ENCODE data around the gene C2CD4D. TPM values are rescaled to one million over a fixed set of nuclear protein-coding genes. Genes with fewer than 3 reads are reported as not detected.
A peak's percentile ranks its signal among the peaks of the same experiment; 100 is the strongest.
"Not testable (repeated sequence)": the region's sequence is repeated elsewhere in the genome, so short reads cannot be mapped to it uniquely, and the experiment has no call there.

C2CD4D gene
- total RNA-seq, result not detected in 2 replicates

- DNase-seq (ENCODE audit: low read depth), result no peak
These were observed at the start of gene C2CD4D for GRCh38 chr1:151839457-151840403. Gene C2CD4D (minus strand): TSS chr1:151839820. CDS start chr1:151838989, 831 bp downstream.

GRCh38 chr1:151888972-151889570 lies 49.5 kb upstream of the C2CD4D start:
- no peak for DNase-seq (ENCODE audit: low read depth)

GRCh38 chr1:151887028-151887427 lies 47.4 kb upstream of the C2CD4D start:
- peak; percentile 81 for DNase-seq (ENCODE audit: low read depth)

GRCh38 chr1:151885479-151885878 lies 45.9 kb upstream of the C2CD4D start:
- peak; percentile 27 for DNase-seq (ENCODE audit: low read depth)

GRCh38 chr1:151884879-151885278 lies 45.3 kb upstream of the C2CD4D start:
- DNase-seq (ENCODE audit: low read depth), result not testable (repeated sequence)

- DNase-seq (ENCODE audit: low read depth), result not testable (repeated sequence)
These were observed 44.8 kb upstream of the C2CD4D start for GRCh38 chr1:151884445-151884844.

GRCh38 chr1:151883898-151884297 lies 44.3 kb upstream of the C2CD4D start:
- DNase-seq (ENCODE audit: low read depth), result not testable (repeated sequence)

- not testable (repeated sequence) for DNase-seq (ENCODE audit: low read depth)
These were observed 43.3 kb upstream of the C2CD4D start for GRCh38 chr1:151882918-151883317.

- no peak for DNase-seq (ENCODE audit: low read depth)
These were observed 42.8 kb upstream of the C2CD4D start for GRCh38 chr1:151882466-151882865.

GRCh38 chr1:151881479-151881878 lies 41.9 kb upstream of the C2CD4D start:
- no peak for DNase-seq (ENCODE audit: low read depth)

GRCh38 chr1:151875419-151876097 lies 35.9 kb upstream of the C2CD4D start:
- DNase-seq (ENCODE audit: low read depth), result no peak

- DNase-seq (ENCODE audit: low read depth), result not testable (repeated sequence)
These were observed 33.2 kb upstream of the C2CD4D start for GRCh38 chr1:151872776-151873175.

GRCh38 chr1:151871284-151872030 lies 31.8 kb upstream of the C2CD4D start:
- DNase-seq (ENCODE audit: low read depth), result no peak

- no peak for DNase-seq (ENCODE audit: low read depth)
These were observed 28.9 kb upstream of the C2CD4D start for GRCh38 chr1:151868486-151868885.

- DNase-seq (ENCODE audit: low read depth), result peak; percentile 90
These were observed 28.3 kb upstream of the C2CD4D start for GRCh38 chr1:151867765-151868411.

- DNase-seq (ENCODE audit: low read depth), result no peak
These were observed 27.7 kb upstream of the C2CD4D start for GRCh38 chr1:151867321-151867720.

- no peak for DNase-seq (ENCODE audit: low read depth)
These were observed 24.8 kb upstream of the C2CD4D start for GRCh38 chr1:151864411-151864810.

GRCh38 chr1:151862604-151863003 lies 23.0 kb upstream of the C2CD4D start:
- DNase-seq (ENCODE audit: low read depth), result peak; percentile 41

- no peak for DNase-seq (ENCODE audit: low read depth)
These were observed 21.0 kb upstream of the C2CD4D start for GRCh38 chr1:151860504-151861187.

- no peak for DNase-seq (ENCODE audit: low read depth)
These were observed 20.3 kb upstream of the C2CD4D start for GRCh38 chr1:151859891-151860293.

All from renal cortical epithelial cell (primary cell).